ENCODE data around the gene ASIC3.

Gene ASIC3

GRCh38 chr7:151082141-151083070 is 34.1 kb downstream of the ASIC3 start:
- Histone ChIP-seq H3K9ac (ENCODE audit: low read depth, low read length) (peak overlapping the region; percentile 62; the same call in 1 of the 2 replicates), H3K36me3 (ENCODE audit: insufficient read depth, low read length) (no peaks in the 10 kb centered on the region), H3K4me1 (ENCODE audit: insufficient read depth, low read length) (peaks cover 22% of the 10 kb centered on the region), H3K9me3 (ENCODE audit: control insufficient read depth, insufficient read depth, low read length) (no peaks in the 10 kb centered on the region)

GRCh38 chr7:151083071-151083823 is 34.9 kb downstream of the ASIC3 start, which contains the start of gene TMUB1:
TSS of gene TMUB1 (minus strand) at chr7:151083493. CDS start at chr7:151082563, 930 bp downstream.
- peaks cover 22% of the 10 kb centered on the region for H3K4me1 ChIP-seq (ENCODE audit: insufficient read depth, low read length)

GRCh38 chr7:151083824-151084160 is 35.5 kb downstream of the ASIC3 start:
- Histone ChIP-seq H3K9me3 (ENCODE audit: control insufficient read depth, insufficient read depth, low read length) (no peaks in the 10 kb centered on the region), H3K9ac (ENCODE audit: low read depth, low read length) (peak overlapping the region; percentile 62; the same call in 1 of the 2 replicates), H3K36me3 (ENCODE audit: insufficient read depth, low read length) (no peaks in the 10 kb centered on the region), H3K4me1 (ENCODE audit: insufficient read depth, low read length) (peaks cover 22% of the 10 kb centered on the region)

More at GRCh38 chr7:151083071-151083823, 34.9 kb downstream of the ASIC3 start, which contains the start of gene TMUB1:
- no peaks in the 10 kb centered on the region for H3K9me3 ChIP-seq (ENCODE audit: control insufficient read depth, insufficient read depth, low read length)
- peak within 1 kb of the TSS; percentile 62 for H3K9ac ChIP-seq (ENCODE audit: low read depth, low read length)
- no peaks in the 10 kb centered on the region for H3K36me3 ChIP-seq (ENCODE audit: insufficient read depth, low read length)

DNA sequence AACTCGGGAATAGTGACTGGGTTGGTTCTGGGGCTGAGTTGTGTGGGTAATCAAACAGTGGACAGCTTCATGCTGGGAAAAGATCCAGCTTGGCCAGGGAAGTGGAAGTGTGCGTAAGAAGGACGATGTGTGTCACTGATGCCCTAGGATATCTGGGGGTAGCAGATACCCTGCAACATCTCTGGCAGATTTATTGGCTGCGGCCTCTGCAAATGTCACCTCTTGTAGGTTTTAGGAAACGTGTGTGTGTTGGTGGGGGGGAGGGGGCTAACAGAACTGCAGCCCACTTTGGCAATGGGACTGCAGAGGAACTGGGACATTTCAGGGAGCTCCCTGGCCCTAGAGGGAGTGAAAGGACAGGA is 37.0 kb downstream of the ASIC3 start:
- H3K9me3 ChIP-seq (ENCODE audit: control insufficient read depth, insufficient read depth, low read length): no peaks in the 10 kb centered on the region
- H3K36me3 ChIP-seq (ENCODE audit: insufficient read depth, low read length): no peaks in the 10 kb centered on the region
- H3K4me1 ChIP-seq (ENCODE audit: insufficient read depth, low read length): peaks cover 25% of the 10 kb centered on the region
- H3K9ac ChIP-seq (ENCODE audit: low read depth, low read length): no peak overlapping the region

- H3K36me3 ChIP-seq (ENCODE audit: insufficient read depth, low read length): no peaks in the 10 kb centered on the region
- no peaks in the 10 kb centered on the region for H3K9me3 ChIP-seq (ENCODE audit: control insufficient read depth, insufficient read depth, low read length)
- peak within 1 kb of the TSS; percentile 66 for H3K9ac ChIP-seq (ENCODE audit: low read depth, low read length)
- H3K4me1 ChIP-seq (ENCODE audit: insufficient read depth, low read length): peaks cover 25% of the 10 kb centered on the region
Measured at GRCh38 chr7:151085691-151086620, 37.6 kb downstream of the ASIC3 start, which contains the start of gene AGAP3. TSS of gene AGAP3 (plus strand) at chr7:151086475. CDS start at chr7:151086742, 267 bp downstream.

DNA sequence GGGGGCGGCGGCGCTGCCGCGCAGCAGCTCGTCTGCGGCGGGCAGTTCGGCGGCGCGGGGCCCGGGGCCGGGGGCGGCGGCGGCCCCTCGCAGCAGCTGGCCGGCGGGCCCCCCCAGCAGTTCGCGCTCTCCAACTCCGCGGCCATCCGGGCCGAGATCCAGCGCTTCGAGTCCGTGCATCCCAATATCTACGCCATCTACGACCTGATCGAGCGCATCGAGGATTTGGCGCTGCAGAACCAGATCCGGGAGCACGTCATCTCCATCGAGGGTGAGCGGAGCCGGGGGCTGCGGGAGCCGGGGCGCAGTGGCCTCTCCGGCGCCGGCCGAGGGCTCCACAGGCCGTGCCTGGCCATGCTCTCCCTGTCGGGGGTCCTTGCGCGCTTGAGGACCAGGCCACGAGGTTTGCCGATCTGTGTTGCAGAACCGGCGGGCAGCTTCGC is 38.5 kb downstream of the ASIC3 start:
- Histone ChIP-seq H3K36me3 (ENCODE audit: insufficient read depth, low read length) (no peaks in the 10 kb centered on the region), H3K4me1 (ENCODE audit: insufficient read depth, low read length) (peaks cover 26% of the 10 kb centered on the region), H3K9me3 (ENCODE audit: control insufficient read depth, insufficient read depth, low read length) (no peaks in the 10 kb centered on the region), H3K9ac (ENCODE audit: low read depth, low read length) (peak overlapping the region; percentile 66)

DNA sequence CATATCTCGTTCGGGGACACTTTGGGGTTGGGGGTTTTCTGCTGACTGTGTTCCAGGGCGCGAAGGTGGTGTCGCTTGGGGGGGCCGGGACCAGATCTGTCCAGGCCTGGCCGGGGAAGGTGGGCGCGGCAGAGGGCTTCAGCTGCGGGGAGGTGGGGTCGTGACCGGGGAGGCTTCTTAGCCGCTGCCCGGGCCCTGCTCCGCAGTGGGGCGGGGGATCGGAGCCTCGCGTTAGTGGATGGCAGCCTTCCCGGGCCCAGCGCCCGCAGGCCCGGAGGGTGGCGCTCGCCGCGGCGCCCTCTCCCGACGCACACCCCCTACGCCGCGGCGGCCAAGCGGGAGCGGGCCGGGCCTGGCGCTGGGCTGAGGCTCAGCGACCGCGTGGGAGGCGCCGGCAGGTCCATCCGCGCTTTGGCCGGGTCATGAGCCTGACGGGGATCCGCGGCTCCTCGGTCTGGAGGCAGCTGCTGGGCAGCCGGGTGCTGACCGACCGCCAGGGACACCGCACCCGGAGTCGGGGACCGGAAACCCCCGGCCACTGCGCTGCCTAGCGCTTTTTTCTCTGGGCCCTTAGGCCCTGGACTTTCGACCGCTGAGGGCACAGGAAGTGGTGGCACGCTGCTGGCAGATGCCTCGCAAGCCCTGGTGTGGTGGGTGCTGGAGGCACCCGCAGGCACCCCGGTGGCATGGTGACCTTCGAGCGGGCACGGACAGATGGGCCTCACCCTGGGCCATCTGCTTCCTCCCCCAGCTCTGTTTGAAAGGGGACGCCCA is 39.1 kb downstream of the ASIC3 start:
- Histone ChIP-seq H3K4me1 (ENCODE audit: insufficient read depth, low read length) (peaks cover 26% of the 10 kb centered on the region), H3K9me3 (ENCODE audit: control insufficient read depth, insufficient read depth, low read length) (no peaks in the 10 kb centered on the region), H3K36me3 (ENCODE audit: insufficient read depth, low read length) (no peaks in the 10 kb centered on the region), H3K9ac (ENCODE audit: low read depth, low read length) (peak overlapping the region; percentile 66)

DNA sequence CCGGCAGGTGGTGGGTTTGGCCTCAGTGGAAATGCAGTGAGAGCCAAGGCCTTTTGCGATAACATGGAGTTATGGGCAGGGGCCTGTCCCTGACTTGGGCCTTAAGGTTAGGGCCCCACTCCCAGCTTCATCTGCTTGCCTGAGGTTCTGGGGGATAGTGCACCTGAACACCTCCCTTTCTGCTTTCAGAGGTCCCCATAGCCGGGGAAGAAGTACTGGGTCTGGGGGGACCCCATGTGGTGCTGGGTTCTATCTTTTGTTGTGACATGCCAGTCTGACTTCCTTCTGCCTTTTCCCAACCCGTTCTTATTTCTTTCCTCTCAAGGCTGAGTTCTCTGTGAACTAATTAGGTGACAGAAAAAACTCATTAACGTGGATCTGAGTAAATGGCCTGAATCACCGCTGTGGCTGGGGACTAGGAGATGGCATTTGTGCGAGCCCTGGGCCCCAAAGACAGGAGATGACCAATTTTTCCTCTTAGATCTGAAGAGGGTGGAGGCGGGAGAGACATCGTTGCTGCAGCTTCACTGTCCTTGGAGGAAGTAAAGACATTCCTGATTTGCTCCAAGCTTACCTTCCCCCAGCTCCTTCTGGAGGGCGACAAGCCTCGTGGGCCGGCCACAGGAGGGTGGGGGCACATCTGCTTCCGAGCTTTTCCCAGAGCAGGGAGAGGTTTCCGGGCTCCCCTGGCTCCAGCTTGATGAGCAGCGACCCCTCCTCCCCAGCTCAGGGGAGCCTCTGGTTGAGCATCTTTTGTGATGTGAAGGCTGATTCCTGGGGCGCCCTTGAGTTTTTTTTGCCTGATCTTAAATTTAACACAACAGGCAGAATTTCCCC is 39.9 kb downstream of the ASIC3 start:
- Histone ChIP-seq H3K9ac (ENCODE audit: low read depth, low read length) (peak overlapping the region; percentile 66), H3K9me3 (ENCODE audit: control insufficient read depth, insufficient read depth, low read length) (no peaks in the 10 kb centered on the region), H3K36me3 (ENCODE audit: insufficient read depth, low read length) (no peaks in the 10 kb centered on the region), H3K4me1 (ENCODE audit: insufficient read depth, low read length) (peaks cover 26% of the 10 kb centered on the region)

DNA sequence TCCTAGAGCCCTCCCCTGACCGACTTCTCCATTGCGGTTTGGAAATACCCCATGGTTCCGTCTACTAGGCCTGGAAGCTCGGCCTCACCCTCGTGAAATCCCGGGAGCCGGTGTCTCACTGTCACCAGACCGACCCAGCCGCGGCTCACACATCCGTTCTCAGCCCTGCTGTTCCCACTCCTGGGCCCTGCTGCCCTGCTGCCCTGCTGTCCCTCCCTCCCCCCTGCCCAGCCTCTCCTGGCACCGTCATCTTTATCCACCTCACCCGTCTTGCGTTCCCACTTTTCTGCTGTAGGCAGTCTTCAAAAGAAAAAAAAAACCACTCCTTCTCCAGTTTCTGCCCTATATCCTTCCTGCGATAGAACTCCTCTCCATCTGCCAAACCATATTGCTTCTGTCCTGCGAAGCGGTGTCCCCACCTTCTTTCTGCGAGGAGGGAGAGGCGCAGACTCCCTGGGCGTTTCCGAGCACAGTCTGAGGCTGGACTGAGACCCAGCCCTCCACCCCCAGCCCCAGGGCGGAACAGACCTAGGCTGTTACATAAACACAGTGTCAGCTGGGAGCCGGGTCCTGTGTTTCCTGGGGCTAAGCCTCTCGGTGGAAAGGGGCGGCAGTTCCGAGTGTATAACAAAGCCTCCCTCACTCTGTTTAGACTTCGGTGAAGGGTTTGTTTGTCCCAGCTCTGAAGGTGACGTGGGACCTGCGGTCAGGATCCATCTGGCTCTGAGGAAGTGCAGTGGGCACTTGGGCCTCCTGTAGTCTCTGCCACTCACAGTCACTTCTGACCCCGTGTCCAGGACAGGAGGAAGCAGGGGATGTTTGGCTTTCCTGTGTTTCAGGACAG is 40.7 kb downstream of the ASIC3 start:
- H3K4me1 ChIP-seq (ENCODE audit: insufficient read depth, low read length): peaks cover 26% of the 10 kb centered on the region
- H3K36me3 ChIP-seq (ENCODE audit: insufficient read depth, low read length): no peaks in the 10 kb centered on the region
- no peaks in the 10 kb centered on the region for H3K9me3 ChIP-seq (ENCODE audit: control insufficient read depth, insufficient read depth, low read length)
- H3K9ac ChIP-seq (ENCODE audit: low read depth, low read length): peak overlapping the region; percentile 31; the same call in 1 of the 2 replicates

GRCh38 chr7:151089893-151090730 is 41.8 kb downstream of the ASIC3 start:
- Histone ChIP-seq H3K9ac (ENCODE audit: low read depth, low read length) (no peak overlapping the region), H3K9me3 (ENCODE audit: control insufficient read depth, insufficient read depth, low read length) (no peaks in the 10 kb centered on the region), H3K36me3 (ENCODE audit: insufficient read depth, low read length) (no peaks in the 10 kb centered on the region), H3K4me1 (ENCODE audit: insufficient read depth, low read length) (peaks cover 25% of the 10 kb centered on the region)

DNA sequence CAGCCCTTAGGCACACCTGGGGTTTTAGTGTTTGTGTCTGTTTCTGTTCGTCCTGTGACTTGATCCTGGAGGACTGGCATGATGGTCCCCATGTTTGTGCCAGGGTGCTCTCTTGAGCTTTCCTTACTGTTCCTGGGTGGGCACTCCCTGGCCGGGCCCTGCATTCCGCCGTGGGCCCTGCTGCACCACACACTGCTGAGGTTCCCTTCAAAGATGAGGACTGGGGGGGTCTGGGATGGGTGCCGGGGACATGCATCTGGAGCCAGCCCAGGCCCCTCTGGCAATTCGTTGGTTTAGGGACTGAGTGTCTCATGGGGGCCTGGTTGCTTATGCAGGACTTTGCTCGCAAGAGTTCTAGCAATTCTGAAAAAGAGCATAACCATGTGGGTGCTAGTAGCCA is 42.7 kb downstream of the ASIC3 start:
- Histone ChIP-seq H3K36me3 (ENCODE audit: insufficient read depth, low read length) (no peaks in the 10 kb centered on the region), H3K9ac (ENCODE audit: low read depth, low read length) (no peak overlapping the region), H3K9me3 (ENCODE audit: control insufficient read depth, insufficient read depth, low read length) (no peaks in the 10 kb centered on the region), H3K4me1 (ENCODE audit: insufficient read depth, low read length) (peaks cover 21% of the 10 kb centered on the region; the same call in 1 of the 2 replicates)
